T-helper 17 cell (primary cell): ENCODE data around the gene RCCD1. TPM values are rescaled to one million over a fixed set of nuclear protein-coding genes. Genes with fewer than 3 reads are reported as not detected.
"Not testable (repeated sequence)": the region's sequence is repeated elsewhere in the genome, so short reads cannot be mapped to it uniquely, and the experiment has no call there.

ENCODE experiments used
- ATAC-seq: fragments of 150-1000 bp; cut with Tn5 transposase; 2 replicates; pipeline ENCODE4 v1.10.0; 2021; ENCODE audit warnings: mild to moderate bottlenecking, moderate library complexity
- DNase-seq, 3 donors: peaks; one replicate each; pipeline versions ENCODE4 v3.0.0 to v3.0.0-alpha.2; 2020 to 2021
- H3K9me3 ChIP-seq: one replicate; pipeline ENCODE4 v1.7.0; 2013; ENCODE audit warnings: low read length, mild to moderate bottlenecking; ENCODE audit not compliant: control insufficient read depth, poor library complexity, severe bottlenecking
- H3K27ac Mint-ChIP-seq: one replicate; pipeline ENCODE4 v1.8.0; 2022; ENCODE audit warnings: mild to moderate bottlenecking, moderate library complexity, mixed read lengths
- H3K27me3 Mint-ChIP-seq: one replicate; pipeline ENCODE4 v1.8.0; 2022; ENCODE audit warnings: mixed read lengths
- H3K36me3 Mint-ChIP-seq: one replicate; pipeline ENCODE4 v1.8.0; 2022; ENCODE audit warnings: low read depth, mixed read lengths
- H3K4me1 Mint-ChIP-seq: one replicate; pipeline ENCODE4 v1.8.0; 2022; ENCODE audit warnings: mild to moderate bottlenecking, mixed read lengths
- H3K4me3 Mint-ChIP-seq: one replicate; pipeline ENCODE4 v1.8.0; 2022; ENCODE audit warnings: mild to moderate bottlenecking, moderate library complexity, mixed read lengths
- total RNA-seq, 4 donors: library from RNA in 2 of 4; stranded (reverse) in 2 of 4; gene quantifications; one replicate each; pipeline ENCODE4 v1.2.3 and lab custom pipeline; 2022 to 2026

RCCD1 gene
- total RNA-seq (1 to 10 TPM; 3.7 to 5.3 TPM), total RNA-seq (lab: John Stamatoyannopoulos, UW) (8.6 to 10.9 reads per million in 2 donors)

DNA sequence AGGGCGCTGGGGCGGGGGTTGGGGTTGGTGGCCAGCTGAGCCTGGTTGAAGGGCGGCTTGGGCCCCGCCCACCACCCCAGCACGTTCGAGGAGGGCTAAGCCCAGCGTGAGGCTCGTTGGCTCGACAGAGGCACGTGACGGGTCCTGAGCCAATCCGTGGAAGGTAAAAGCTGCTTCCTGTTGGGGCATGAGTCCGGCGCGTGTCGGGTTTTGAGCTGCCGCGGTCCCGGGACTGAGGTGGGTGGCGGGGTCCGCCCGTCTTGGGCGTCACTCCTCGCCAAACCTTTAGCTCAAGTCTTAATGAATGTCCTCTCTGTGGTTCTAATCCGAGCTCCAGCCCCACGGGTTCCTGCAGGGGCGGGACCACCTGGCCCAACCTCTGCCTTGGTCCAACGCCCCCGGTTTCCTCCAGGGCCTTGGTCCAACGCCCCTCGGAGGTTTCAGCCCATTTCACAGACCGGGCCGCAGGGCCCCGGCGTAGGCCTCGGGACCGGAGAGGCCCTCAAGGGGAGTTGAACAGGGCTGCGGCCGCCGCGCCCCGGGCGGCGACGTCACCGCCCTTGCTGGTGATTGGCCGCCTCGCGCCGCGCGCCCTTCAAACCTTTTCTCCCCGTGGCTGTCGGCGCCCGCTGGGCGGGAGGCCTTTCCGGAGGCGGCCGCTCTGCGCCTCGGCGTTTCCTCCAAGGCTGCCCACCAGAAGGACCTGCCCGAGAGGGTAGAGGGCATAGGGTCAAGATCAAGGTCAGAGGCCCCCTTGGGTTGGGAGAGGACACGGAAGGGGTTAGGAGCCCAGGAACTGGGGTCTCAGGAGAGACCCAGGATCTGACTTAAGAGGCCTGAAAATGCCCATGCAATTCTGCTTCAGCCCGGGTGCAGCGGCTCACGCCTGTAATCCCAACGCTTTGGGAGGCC lies at the start of gene RCCD1:
Gene RCCD1 (plus strand): TSS at position 173 of the 912 bp plus-strand sequence. CDS start 1,851 bp downstream, outside the sequence.
- H3K4me1 Mint-ChIP-seq = peaks cover 11% of the 10 kb centered on the region
- H3K27me3 Mint-ChIP-seq = no peaks in the 10 kb centered on the region
- no peaks in the 10 kb centered on the region for H3K36me3 Mint-ChIP-seq
- H3K27ac Mint-ChIP-seq = peak within 1 kb of the TSS; percentile 87
- H3K4me3 Mint-ChIP-seq = peak within 1 kb of the TSS; percentile 87
- H3K9me3 ChIP-seq = no peaks in the 10 kb centered on the region
- peak; percentile 97 for ATAC-seq
- DNase-seq = peak; percentile 69 to 79 (median 77)

- peaks cover 23% of the 10 kb centered on the region for H3K4me1 Mint-ChIP-seq
- ATAC-seq (no peak), DNase-seq (no peak)
- H3K27me3 Mint-ChIP-seq = no peaks in the 10 kb centered on the region
- H3K4me3 Mint-ChIP-seq = no peak overlapping the region
- peaks cover 6% of the 10 kb centered on the region for H3K36me3 Mint-ChIP-seq
- H3K9me3 ChIP-seq = no peaks in the 10 kb centered on the region
- peak overlapping the region; percentile 62 for H3K27ac Mint-ChIP-seq
These were observed 49.1 kb upstream of the RCCD1 start for GRCh38 chr15:90905306-90906180.

DNA sequence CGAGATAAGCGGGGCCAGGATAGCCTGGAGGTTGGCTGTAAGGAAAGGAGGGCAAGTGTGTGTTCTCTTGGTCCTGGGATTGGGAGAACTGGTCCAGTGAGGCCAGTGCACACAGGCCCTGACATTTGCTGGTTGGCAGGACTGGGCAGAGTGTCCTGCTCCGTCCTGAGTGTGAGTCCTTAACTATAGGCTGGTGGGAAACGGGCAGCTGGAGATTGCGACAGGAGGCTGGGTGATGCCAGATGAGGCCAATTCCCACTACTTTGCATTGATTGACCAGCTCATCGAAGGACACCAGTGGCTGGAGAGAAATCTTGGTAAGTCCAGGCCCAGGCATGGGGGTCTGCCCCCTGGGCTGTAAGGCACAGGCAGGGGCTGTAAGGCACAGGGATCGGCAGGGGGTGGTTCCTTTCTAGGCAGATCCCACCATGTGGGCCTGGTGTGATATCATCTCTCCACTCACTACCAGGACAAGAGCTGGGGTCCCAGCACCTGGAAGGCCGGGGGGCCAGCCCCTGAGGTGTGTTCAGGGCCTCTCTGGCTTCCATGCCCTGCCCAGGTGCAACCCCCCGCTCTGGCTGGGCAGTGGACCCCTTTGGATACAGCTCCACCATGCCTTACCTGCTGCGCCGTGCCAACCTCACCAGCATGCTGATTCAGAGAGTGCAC lies 48.4 kb upstream of the RCCD1 start:
- Mint-ChIP-seq H3K4me3 (no peak overlapping the region), H3K27ac (peak overlapping the region; percentile 62), H3K4me1 (peaks cover 21% of the 10 kb centered on the region), H3K27me3 (no peaks in the 10 kb centered on the region), H3K36me3 (peaks cover 6% of the 10 kb centered on the region)
- H3K9me3 ChIP-seq = no peaks in the 10 kb centered on the region
- DNase-seq (no peak), ATAC-seq (no peak)

- H3K27me3 Mint-ChIP-seq = no peaks in the 10 kb centered on the region
- H3K27ac Mint-ChIP-seq = no peak overlapping the region
- ATAC-seq (no peak), DNase-seq (no peak)
- peaks cover 16% of the 10 kb centered on the region for H3K4me1 Mint-ChIP-seq
- H3K9me3 ChIP-seq = no peaks in the 10 kb centered on the region
- H3K4me3 Mint-ChIP-seq = no peak overlapping the region
- H3K36me3 Mint-ChIP-seq = peaks cover 6% of the 10 kb centered on the region
These were observed 47.5 kb upstream of the RCCD1 start for GRCh38 chr15:90907051-90907660.

GRCh38 chr15:90907838-90908507 lies 46.7 kb upstream of the RCCD1 start:
- H3K9me3 ChIP-seq = no peaks in the 10 kb centered on the region
- DNase-seq = no peak
- ATAC-seq = no peak
- Mint-ChIP-seq H3K27ac (no peak overlapping the region), H3K4me3 (no peak overlapping the region), H3K4me1 (peaks cover 16% of the 10 kb centered on the region), H3K36me3 (peaks cover 6% of the 10 kb centered on the region), H3K27me3 (no peaks in the 10 kb centered on the region)

DNA sequence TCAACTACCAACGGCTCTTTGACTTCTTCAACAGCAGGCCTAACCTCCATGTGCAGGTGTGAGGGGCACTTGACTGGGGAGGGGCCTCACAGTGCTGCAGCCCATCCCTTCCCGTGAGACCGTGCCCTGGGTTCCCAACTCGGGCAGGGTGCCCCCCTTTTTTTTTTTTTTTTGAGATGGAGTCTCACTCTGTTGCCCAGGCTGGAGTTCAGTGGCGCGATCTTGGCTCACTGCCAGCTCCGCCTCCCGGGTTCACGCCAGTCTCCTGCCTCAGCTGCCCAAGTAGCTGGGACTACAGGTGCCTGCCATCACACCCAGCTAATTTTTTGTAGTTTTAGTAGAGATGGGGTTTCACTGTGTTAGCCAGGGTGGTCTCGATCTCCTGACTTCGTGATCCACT lies 45.2 kb upstream of the RCCD1 start:
- H3K36me3 Mint-ChIP-seq, DNase-seq, ATAC-seq, H3K9me3 ChIP-seq, H3K27me3 Mint-ChIP-seq, H3K4me3 Mint-ChIP-seq: not testable (repeated sequence)
- H3K4me1 Mint-ChIP-seq = peaks cover 11% of the 10 kb centered on the region
- H3K27ac Mint-ChIP-seq = peak overlapping the region; percentile 60

GRCh38 chr15:90909976-90910375 lies 44.7 kb upstream of the RCCD1 start:
- Mint-ChIP-seq H3K4me3 (no peak overlapping the region), H3K36me3 (peaks cover 7% of the 10 kb centered on the region), H3K27me3 (no peaks in the 10 kb centered on the region), H3K27ac (peak overlapping the region; percentile 60), H3K4me1 (peaks cover 11% of the 10 kb centered on the region)
- DNase-seq = no peak
- ATAC-seq = no peak
- H3K9me3 ChIP-seq = no peaks in the 10 kb centered on the region

GRCh38 chr15:90910441-90911301 lies 44.0 kb upstream of the RCCD1 start:
- peak overlapping the region; percentile 32 for H3K27ac Mint-ChIP-seq
- peaks cover 7% of the 10 kb centered on the region for H3K4me1 Mint-ChIP-seq
- peaks cover 3% of the 10 kb centered on the region for H3K36me3 Mint-ChIP-seq
- H3K9me3 ChIP-seq = no peaks in the 10 kb centered on the region
- DNase-seq = no peak
- H3K27me3 Mint-ChIP-seq = no peaks in the 10 kb centered on the region
- H3K4me3 Mint-ChIP-seq = no peak overlapping the region
- no peak for ATAC-seq

GRCh38 chr15:90911302-90911623 lies 43.4 kb upstream of the RCCD1 start:
- H3K4me3 Mint-ChIP-seq = no peak overlapping the region
- H3K9me3 ChIP-seq = no peaks in the 10 kb centered on the region
- peaks cover 2% of the 10 kb centered on the region for H3K4me1 Mint-ChIP-seq
- ATAC-seq = no peak
- H3K27ac Mint-ChIP-seq = peak overlapping the region; percentile 32
- DNase-seq = no peak
- peaks cover 2% of the 10 kb centered on the region for H3K36me3 Mint-ChIP-seq
- H3K27me3 Mint-ChIP-seq = no peaks in the 10 kb centered on the region

GRCh38 chr15:90911906-90912769 lies 42.5 kb upstream of the RCCD1 start:
- no peak for DNase-seq
- Mint-ChIP-seq H3K4me1 (peaks cover 5% of the 10 kb centered on the region), H3K36me3 (peaks cover 6% of the 10 kb centered on the region), H3K4me3 (no peak overlapping the region), H3K27ac (no peak overlapping the region), H3K27me3 (no peaks in the 10 kb centered on the region)
- no peaks in the 10 kb centered on the region for H3K9me3 ChIP-seq
- no peak for ATAC-seq

DNA sequence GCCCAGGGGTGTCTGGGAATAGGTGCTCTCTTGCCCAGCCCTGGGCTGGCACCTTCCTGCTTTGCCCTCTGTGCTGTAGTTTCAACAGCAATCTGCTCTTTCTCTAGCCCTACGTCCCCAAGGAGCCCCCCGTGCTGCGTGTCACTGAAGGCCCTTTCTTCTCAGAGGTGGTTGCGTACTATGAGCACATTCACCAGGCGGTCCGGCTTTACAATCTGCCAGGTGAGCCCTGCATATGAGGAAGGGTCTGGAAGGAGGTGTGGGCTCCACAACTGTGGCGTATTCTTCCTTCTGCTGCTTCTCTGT lies 42.0 kb upstream of the RCCD1 start:
- no peak for DNase-seq
- peaks cover 9% of the 10 kb centered on the region for H3K36me3 Mint-ChIP-seq
- no peaks in the 10 kb centered on the region for H3K9me3 ChIP-seq
- no peaks in the 10 kb centered on the region for H3K27me3 Mint-ChIP-seq
- no peak overlapping the region for H3K4me3 Mint-ChIP-seq
- no peak overlapping the region for H3K27ac Mint-ChIP-seq
- ATAC-seq = no peak
- H3K4me1 Mint-ChIP-seq = peaks cover 8% of the 10 kb centered on the region
